ENCODE data around the gene MOXD1.

GRCh38 chr6:132362442-132363185 lies 38.7 kb downstream of the MOXD1 start:
- TF ChIP-seq, protein P1, sequence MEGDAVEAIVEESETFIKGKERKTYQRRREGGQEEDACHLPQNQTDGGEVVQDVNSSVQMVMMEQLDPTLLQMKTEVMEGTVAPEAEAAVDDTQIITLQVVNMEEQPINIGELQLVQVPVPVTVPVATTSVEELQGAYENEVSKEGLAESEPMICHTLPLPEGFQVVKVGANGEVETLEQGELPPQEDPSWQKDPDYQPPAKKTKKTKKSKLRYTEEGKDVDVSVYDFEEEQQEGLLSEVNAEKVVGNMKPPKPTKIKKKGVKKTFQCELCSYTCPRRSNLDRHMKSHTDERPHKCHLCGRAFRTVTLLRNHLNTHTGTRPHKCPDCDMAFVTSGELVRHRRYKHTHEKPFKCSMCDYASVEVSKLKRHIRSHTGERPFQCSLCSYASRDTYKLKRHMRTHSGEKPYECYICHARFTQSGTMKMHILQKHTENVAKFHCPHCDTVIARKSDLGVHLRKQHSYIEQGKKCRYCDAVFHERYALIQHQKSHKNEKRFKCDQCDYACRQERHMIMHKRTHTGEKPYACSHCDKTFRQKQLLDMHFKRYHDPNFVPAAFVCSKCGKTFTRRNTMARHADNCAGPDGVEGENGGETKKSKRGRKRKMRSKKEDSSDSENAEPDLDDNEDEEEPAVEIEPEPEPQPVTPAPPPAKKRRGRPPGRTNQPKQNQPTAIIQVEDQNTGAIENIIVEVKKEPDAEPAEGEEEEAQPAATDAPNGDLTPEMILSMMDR (conservative IDR thresholded peaks at IDR 0.05; ENCODE audit: low read length), result no peak
- no peak for TF ChIP-seq EZH2phosphoT487 (IDR thresholded peaks at IDR 0.05; ENCODE audit: borderline replicate concordance, low read depth, low read length)
